NCI-H446 (cell line): ENCODE data around the gene TNS1.
"Not testable (repeated sequence)": the region's sequence is repeated elsewhere in the genome, so short reads cannot be mapped to it uniquely, and the experiment has no call there.

Experiments used
- DNase-seq, 2 experiments: peaks; one replicate each; lab custom pipeline; 2025; lab: John Stamatoyannopoulos, UW

Gene TNS1

DNA sequence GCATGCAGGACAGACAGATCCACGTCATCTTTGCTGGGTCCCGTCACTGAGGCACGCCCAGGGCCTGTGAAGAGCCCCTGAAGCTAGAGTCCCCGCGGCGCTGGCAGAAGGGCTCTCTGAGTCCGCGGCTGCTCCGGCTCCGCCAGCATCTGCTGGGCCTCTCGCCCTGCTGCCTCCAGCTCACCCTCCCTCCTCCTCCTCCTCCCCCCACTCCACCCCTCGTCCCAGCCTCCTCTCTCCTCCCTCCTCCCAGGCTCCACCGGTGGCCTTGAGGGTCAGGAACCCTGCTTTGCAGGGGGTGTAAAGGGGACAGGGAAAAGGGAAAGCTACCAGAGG, at the start of gene TNS1:
TSS of gene TNS1 (minus strand) at position 151 of the 336 bp plus-strand sequence. CDS start at position 28, 123 bp downstream.
- DNase-seq: no peak

DNA sequence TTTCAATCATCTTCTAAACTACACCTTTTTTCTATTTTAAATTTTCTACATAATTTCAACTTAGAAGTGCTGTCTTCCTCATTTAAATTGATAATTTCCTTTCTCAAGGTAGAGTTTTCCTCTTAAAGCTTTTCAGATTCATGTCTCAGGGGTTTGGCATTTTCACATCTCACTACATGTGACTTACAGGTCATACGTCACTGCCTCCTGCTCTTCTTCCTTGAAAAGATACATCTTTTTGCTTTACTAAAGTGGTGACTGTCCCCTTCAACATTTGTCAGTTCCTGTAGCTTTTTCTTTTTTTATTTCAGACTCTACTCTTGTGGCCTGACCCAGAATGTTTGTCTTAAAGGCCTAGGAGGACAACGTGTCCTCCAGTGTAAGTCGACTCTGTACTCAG, 49.1 kb upstream of the TNS1 start:
- no peak for DNase-seq

DNA sequence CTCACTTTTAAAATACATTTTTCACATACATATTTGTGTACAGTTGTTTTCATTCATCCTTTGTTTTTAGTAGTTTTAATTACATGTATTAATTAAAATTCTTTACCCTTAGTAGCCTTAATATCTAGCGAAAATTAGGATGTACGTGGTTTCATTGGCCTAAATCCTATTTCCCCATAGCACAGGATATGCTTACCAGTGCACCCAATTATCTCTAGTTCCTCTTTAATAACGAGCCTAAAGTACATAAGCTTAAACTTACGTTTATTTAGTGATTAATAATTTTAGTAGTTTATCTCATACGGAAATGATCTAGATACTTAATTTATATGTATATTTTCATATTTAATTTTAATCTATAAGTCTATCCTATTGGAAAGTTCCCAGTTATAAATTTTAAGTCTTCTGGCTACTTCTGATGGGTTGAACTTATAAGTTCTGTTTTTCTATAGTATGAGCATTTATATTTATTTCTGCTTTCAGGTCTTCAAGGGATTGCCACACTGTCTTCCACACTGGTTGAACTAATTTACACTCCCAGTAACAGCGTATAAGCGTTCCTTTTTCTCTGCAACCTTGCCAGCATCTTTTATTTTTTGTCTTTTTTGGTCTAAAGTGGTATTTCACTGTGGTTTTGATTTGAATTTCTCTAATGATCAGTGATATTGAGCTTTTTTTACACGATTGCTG, 44.9 kb upstream of the TNS1 start:
- DNase-seq: no peak

DNA sequence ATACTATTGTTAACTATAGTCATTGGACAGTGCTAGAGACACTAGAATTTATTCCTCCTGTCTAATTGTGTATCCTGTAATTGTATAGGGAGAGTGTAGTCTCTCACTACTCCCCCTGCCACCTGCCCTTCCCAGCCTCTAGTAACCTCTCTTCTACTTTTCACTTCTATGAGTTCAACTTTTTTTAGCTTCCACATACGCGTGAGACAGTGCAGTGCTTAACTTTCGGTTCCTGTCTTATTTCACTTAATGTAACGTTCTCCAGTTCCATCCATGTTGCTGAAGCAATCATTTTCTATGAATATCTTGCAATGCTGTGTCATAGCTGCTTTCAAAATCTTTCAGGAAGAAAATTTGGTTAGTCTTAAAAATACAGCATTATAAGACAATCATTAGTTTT, 43.4 kb upstream of the TNS1 start:
- DNase-seq: no peak

DNA sequence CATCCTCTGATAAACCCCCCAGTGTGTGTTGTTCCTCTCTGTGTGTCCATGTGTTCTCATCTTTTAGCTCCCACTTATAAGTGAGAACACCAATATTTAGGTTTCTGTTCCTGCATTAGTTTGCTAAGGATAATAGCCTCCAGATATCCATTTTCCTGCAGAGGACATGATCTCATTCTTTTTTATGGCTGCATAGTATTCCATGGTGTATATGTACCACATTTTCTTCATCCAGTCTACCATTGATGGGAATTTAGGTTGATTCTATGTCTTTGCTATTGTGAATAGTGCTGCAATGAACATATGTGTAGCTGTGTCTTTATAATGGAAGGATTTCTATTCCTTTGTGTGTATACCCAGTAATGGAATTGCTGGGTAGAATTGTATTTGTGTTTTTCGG, 41.8 kb upstream of the TNS1 start:
- not testable (repeated sequence) for DNase-seq

DNA sequence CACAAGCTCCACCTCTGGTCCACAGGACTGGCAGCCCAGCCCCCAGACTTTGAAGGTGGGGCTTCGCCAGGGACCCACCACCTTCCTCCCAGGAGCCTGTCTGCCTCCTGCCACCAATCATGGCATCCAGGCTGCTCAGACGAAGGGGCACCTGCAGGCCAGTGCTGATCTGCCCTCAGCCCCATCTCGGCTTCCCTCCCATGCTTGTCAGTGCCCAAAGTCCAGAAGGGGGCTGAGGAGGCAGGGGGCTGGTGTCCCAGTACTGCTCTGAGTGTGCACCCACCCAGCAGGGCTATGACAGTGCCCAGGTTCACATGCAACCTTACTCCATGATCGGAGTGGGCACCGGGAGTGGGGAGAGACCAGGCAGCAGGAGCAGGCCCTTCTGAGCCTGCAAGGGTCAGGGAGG, 40.9 kb upstream of the TNS1 start:
- no peak for DNase-seq

DNA sequence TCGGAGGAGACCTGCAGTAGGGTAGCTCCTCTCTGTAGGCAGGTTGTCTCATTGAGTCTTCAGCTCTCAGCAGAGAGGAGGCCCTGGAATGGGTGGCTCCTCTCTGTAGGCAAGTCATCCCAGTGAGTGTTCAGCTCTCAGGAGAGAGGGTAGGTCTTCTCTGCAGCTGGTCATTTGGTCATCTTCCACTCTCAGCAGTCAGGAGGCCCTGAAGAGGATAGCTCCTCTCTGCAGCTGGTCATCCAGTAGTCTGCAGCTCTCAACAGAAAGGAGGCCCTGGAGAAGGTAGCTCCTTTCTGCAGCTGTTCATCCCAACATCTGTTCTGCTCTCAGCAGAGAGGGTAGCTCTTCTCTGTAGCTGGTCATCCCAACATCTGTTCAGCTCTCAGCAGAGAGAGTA, 40.3 kb upstream of the TNS1 start:
- DNase-seq: no peak

DNA sequence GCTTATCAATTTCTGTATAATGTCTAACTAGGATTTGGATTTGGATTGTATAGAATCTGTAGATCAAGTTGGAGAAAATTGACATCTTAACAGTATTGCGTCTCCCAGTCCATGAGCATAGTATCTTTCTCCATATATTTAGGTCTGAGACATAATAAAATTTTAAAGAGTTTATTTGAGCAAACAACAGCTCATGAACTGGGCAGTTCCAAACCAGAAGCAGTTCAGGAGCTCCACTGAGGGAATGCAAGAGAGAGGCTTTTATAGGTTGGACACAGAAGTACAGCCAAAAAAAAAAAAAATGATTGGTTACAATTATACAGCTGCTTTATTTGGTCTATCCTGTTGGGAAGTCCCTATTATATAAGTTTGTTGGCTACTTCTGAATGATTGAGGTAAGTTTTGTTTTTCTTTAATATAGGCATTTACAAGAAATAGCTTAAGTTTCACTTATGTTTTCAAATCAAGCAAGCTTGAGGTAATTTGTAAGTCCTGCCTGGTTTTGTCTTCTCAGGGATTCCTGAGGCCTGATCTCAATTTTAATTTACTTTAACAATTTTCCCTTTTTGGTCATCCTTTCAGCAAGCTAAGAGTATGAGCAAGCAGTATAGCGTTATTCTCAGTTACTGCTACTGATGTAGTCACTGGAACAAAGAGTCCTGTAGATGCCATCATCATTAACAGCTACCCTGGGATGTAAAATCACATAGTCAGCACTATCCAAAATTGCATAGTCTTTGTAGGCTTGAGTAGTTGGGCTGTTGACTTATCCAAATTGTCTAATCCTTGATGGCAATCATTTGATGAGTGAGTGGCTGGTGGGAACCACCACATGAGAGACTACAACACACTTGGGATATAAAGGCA, 38.7 kb upstream of the TNS1 start:
- no peak for DNase-seq

DNA sequence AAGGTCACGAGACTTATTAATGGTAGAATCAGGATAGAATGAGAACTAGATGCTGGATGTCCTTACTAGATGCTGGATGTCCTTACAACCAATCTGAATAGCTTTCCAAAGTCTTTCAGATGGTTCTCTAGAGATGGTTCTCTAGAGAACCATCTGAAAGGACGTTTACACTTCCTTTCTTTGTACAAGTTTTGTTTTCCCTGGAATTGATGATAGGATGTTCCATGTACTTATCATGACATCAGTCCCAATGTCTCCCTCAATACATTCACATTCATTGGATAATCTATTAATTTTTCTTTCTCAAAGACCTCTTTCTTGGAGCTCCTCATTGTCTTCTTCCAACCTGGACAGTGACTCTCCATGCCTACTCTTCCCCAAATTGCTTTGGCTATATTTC, 38.1 kb upstream of the TNS1 start:
- DNase-seq: no peak

DNA sequence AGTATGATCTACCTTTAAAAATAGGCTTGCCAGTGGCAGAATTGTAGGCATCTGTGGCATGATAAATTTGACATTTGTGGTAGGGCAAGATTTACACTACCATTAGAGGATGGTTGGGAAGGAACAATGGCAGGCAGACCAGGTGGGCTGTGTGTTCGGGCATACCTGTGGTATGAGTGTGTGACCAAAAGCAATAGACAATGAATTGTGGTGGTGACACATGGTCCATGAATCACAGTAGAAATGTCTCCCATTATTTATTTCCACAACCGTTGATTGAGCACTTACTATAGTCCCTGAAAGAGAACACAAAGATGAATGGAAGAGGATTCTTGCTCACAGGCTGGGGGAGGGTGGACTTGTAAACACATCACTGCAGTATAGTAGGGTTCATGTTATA, 36.4 kb upstream of the TNS1 start:
- DNase-seq: no peak

DNA sequence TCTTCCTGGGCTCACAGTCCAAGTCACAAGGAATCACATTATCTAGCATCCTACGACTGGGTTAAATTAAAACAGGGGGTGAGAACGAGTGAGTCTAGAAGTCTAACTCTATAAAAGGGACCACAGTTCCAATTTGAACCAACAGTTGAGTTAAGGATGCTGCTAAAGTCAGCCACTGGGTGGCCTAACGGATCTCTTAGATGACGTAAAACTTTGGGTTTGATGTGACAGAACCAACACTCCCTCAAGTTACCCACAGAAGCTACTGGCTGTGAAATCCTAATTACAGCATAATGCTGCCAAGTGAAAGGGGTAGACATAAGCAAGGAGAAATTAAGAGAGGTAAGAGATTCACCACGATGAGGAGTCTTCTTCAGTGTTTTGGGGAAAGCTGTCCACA, 33.6 kb upstream of the TNS1 start:
- no peak for DNase-seq

DNA sequence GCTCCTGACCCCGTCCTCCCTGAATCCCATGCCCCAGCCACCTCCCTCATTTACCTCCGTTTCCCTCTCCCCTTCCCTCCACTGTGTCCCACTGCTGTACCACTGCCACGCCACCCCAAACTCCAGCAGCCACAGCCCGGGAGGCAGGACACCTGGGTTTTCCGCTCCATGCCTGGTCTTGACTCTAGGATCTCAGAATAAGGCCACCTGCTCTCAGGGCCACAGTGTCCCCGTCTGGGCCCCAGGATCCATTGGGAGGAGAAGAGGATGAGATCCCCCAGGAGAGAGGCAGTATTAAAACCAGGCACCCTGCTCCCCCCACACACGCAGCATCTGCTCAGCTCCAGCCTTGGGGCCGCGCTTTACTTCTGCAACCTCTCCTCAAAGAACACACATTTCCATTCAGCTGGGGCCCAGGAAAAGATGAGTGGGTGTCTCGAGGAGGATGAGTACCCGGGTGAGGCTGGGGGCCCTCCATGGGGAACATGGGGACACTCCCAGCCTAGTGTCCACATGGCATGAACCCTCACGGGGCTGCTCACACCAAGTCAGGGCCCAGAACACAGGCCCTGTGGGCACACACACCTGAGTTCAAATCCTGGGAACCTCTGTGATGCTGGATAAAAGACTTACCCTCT, 32.8 kb upstream of the TNS1 start:
- no peak for DNase-seq

DNA sequence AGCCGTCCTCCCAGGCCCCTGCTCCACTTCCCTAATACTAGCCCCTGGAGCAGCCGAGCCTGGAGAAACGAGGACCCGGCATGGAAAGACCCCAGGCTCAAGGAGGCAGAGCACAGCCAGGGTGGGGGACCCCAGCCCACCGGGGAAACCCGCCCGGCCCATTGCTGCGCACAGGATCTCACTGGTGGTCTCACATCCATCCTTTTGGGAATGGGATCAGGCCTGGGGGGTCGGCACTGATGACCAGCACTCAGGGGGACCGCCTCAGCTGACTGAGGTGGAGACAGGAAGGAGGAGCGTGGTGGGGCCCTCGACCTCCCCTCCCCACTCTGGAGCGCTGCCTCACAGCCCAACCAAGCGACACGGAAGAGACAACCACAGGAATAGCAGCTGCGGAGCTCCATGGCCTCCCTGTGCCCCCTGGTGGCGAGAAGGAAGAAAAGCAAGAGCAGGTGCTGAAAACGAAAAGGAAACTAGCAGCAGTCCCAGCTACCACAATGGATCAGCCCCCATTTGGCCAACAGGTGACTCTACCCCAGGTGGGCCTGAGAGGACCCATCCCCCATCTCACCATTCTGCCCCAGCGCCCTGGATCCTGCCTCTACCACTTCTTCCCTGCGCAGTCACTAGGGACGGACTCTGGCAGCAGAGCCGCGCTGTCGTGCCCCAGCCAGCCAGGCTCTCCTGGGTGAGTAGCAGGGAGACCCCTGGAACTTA, 31.9 kb upstream of the TNS1 start:
- DNase-seq: peak in 1 of 2 experiments; percentile 58

DNA sequence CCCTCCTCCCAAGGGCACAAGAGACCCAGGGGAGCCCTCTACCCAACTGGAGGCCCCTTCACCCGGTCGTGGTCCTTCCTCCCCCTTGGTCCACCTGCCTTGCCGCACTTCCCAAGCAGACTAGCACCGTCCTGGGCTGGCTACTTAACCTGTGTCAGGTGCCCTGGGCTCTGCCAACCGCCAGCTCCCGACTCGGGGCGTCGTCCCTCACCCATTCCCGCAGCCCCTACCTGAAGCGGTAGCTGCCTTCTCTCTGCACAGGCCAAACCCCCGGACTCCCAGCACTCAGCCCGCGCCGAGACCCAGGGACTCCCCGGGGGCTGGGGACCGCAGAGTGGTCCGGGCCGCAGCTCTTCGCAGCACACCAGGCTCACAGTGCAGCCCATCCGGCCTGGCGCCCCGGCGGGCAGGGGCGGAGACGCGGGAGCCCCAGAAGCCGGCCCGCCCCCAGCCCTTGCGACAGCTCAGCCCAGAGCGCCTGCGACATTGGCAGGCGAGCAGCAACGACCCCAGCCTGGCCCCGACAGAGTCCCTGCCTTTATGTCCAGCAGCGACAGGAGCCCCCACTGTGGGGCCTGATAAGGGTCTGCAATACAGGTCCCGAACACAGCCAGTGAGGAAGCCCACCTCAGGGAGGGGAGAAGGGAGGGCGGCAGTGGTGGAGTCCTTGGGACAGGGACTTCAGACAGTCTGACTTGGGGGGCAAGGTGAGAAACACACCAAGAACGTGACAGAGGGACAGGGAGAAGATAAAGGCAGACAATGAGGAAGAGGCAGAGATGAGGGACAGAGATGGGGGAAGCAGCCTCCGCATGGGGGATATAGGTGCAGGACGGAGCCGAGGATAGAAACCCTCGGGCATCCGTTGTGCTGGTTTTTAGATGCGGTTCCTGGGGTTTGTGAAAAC, 31.0 kb upstream of the TNS1 start:
- DNase-seq: no peak

DNA sequence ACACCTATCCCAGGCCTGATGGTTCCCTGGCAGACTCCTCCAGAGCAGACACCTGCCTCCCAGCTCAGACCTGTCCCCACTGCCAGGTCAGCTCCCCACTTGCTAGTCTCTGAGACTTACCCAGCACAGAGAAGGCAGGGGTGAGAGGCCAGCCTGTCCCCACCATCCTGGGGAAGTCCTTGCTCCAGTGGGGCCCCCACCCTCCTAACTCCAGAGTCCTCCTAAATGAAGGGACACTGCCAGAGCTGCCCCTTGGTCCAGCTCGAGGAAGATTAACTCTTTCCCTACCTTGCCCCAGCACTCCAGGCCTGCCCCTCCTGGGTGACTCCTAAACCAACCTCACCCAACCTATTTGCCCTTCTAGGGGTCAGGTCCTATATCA, 30.4 kb upstream of the TNS1 start:
- no peak for DNase-seq

DNA sequence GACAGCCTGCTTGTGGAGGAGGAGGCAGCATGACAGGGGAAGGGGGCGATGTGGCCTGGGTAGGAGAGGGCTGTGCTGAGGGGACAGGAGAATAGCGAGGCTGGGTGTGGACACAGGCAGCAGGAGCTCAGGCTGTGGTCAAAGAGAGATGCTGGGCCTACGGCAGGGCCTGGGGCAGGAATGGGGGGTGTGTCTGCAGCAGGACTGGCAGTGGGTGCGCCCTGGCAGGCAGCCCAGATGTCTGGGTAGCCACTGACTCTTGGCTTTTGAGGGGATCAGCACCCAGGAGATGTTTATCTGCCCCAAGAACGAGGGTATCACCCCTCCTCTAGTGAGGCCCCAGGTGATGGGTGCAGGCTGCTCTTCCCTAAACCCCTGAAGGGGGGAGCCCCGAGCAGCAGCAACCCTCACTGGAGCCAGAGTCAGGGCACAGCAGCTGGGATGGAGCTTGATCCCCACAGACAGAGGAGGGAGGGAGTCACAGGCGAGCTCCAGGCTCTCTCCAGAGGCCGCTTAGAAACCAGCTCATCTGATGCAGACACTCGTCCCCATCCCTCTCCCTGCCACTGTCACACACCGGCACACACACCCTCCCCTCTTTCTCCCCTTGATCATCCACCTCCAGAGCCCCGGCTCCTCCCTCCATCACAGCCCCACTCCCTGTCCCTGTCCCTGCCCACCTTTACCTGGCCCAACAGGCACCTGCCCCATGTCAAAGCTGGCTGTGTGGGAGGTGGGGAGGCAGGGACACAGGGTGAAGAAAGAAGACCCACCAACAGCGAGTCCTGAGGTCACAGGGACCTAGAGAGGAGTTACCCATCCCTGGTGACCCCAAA, 29.8 kb upstream of the TNS1 start:
- no peak for DNase-seq

DNA sequence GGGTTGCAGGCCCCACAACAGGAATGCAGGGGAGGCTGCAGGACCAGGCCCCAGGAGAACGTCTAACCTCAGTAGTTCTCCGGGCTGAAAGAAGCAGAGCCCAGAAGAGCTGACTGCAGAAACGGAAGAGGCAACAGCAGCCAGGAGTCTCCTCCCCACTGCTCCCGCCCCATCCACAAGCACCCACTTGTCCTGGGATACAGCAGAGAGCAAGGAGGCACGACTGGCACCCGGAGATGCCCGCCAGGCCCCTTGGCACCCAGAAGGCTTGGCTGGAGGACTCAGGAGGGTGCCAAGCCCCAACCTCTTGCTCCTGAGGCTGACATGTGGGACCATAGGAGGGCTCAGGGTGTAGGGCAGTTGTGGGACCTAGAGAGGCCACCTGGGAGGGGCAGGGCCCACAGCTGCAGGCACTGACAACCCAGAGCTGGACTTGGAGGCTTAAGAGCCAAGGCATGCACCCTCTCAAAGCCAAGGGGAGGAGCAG, 29.0 kb upstream of the TNS1 start:
- no peak for DNase-seq

DNA sequence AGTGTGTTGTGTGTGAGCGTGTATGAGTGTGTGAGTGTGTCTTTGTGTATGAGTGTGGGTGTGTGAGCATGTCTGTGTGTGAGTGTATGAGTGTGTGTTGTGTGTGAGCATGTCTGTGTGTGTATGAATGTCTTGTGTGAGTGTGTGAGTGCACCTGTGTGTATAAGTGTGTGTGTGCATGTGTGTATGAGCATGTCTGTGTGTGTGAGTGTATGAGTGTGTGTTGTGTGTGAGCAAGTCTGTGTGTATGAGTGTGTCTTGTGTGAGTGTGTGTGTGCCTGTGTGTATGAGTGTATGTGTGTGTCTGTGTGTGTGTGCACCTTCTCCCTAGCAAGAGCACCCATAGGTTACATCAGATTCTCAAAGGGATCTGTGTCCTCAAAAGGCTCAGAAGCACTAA, 28.5 kb upstream of the TNS1 start:
- DNase-seq: no peak

DNA sequence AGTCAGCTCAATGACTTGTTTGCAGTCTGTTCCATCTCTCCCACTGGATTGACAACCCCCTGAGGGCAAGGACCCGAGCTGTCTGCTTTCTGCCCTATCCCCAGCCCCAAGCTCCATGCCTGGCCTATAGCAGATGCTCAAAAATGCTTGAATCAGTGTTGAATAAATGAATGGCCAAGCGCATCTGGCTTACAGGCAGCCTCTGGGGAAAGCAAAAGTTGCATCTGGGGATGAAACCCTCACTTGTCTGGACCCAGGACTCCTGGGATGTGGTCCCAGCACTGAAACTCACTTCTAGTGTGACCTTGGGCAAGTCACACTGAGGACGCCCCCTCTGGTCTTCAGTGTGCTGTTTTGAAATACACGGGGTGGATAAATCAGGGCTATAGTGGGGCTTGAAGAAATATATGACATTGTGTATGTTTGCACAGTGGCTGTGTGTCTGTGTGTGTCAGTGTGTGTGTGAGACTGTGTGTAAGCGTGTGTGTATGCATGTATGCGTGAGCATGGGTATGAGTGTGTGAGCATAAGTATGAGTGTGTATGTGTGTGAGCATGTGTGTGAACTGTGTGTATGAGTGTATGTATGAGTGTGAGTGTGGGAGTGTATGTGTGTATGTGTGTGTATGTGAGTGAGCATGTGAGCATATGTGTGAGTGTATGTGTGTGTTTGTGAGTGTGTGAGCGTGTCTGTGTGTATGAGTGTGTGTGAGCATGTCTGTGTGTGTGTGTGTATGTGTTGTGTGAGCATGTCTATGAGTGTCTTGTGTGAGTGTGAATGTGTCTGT, 27.8 kb upstream of the TNS1 start:
- no peak for DNase-seq
